Smooth muscle cell (in vitro differentiated cells): ENCODE data around the gene GPR78. TPM values are rescaled to one million over a fixed set of nuclear protein-coding genes. Genes with fewer than 3 reads are reported as not detected.

Experiments used
- DNase-seq: peaks from one replicate; lab custom pipeline; 2025; ENCODE audit not compliant: unreplicated experiment; lab: John Stamatoyannopoulos, UW
- H2AFZ ChIP-seq: fragments of 200-600 bp; sonication (generic); 2 replicates; pipeline ENCODE4 v1.6.0; 2016; ENCODE audit warnings: antibody characterized with exemption, low read depth, mild to moderate bottlenecking
- H3F3A ChIP-seq: fragments of 200-600 bp; sonication (generic); 2 replicates; pipeline ENCODE4 v1.6.0; 2017; ENCODE audit warnings: antibody characterized with exemption, low read depth
- H3K27ac ChIP-seq: fragments of 200-600 bp; sonication (generic); 2 replicates; pipeline ENCODE4 v1.5.1; 2016; ENCODE audit warnings: low read depth, mild to moderate bottlenecking
- H3K27me3 ChIP-seq: fragments of 200-600 bp; sonication (generic); 2 replicates; pipeline ENCODE4 v1.6.1; 2016; ENCODE audit warnings: low read depth, mild to moderate bottlenecking
- H3K36me3 ChIP-seq: fragments of 200-600 bp; sonication (generic); 2 replicates; pipeline ENCODE4 v1.5.1; 2016; ENCODE audit warnings: low read depth
- H3K4me1 ChIP-seq: fragments of 200-600 bp; sonication (generic); 2 replicates; pipeline ENCODE4 v1.5.1; 2016; ENCODE audit warnings: low read depth
- H3K4me2 ChIP-seq: fragments of 200-600 bp; sonication (generic); 2 replicates; pipeline ENCODE4 v1.6.0; 2016; ENCODE audit warnings: mild to moderate bottlenecking
- H3K4me3 ChIP-seq: fragments of 200-600 bp; sonication (generic); 2 replicates; pipeline ENCODE4 v1.5.1; 2016; ENCODE audit warnings: mild to moderate bottlenecking
- H3K79me2 ChIP-seq: fragments of 200-600 bp; sonication (generic); 2 replicates; pipeline ENCODE4 v1.6.0; 2016; ENCODE audit warnings: low read depth, mild to moderate bottlenecking
- H3K9ac ChIP-seq: fragments of 200-600 bp; sonication (generic); 2 replicates; pipeline ENCODE4 v1.6.0; 2016; ENCODE audit warnings: low read depth
- H3K9me3 ChIP-seq: fragments of 200-600 bp; sonication (generic); replicated peaks from 2 replicates; pipeline ENCODE4 v1.5.1; 2016; ENCODE audit warnings: low read depth
- H4K20me1 ChIP-seq: fragments of 200-600 bp; sonication (generic); 2 replicates; pipeline ENCODE4 v1.6.0; 2016; ENCODE audit warnings: low read depth
- CTCF ChIP-seq: fragments of 200-600 bp; sonication (generic); IDR thresholded peaks from 2 replicates; pipeline ENCODE4 v1.5.1; 2017; ENCODE audit warnings: borderline replicate concordance, mild to moderate bottlenecking, antibody characterized with exemption; ENCODE audit not compliant: insufficient read depth, poor library complexity, severe bottlenecking
- WGBS: methylation state at CpG from one replicate; pipeline ENCODE4 v1.1.7; 2016; ENCODE audit warnings: low lambda C conversion rate; 5-methylcytosine and 5-hydroxymethylcytosine counted together
- polyA plus RNA-seq: library from polyadenylated mRNA; unstranded; fragments of >200 nt; fragmentation: Nextera tagmentation; extraction: Ambion mirVana; gene quantifications from 2 replicates; pipeline ENCODE4 v1.2.1, GENCODE V29; 2016
- total RNA-seq: library from RNA; depleted of rRNA; stranded (reverse); fragments of >200 nt; gene quantifications from 2 replicates; pipeline ENCODE4 v1.2.3, GENCODE V29; 2014

GPR78 gene
- total and polyA plus RNA-seq, 2 experiments from 2014 or later, result 0.05 TPM; not detected in 1

GRCh38 chr4:8577046-8577445 is 3.1 kb upstream of the GPR78 start:
- H3K4me1 ChIP-seq, result peaks cover 7% of the 10 kb centered on the region
- no peaks in the 10 kb centered on the region for H3K9me3 ChIP-seq
- 82% methylated on average over 8 of the region's 8 CpGs for WGBS
- H2AFZ ChIP-seq, result no peak overlapping the region
- H3F3A ChIP-seq, result no peaks in the 10 kb centered on the region
- no peak overlapping the region for H3K27ac ChIP-seq
- no peak for TF ChIP-seq CTCF
- no peak overlapping the region for H3K4me2 ChIP-seq
- DNase-seq, result no peak
- no peaks in the 10 kb centered on the region for H3K36me3 ChIP-seq
- peaks cover 43% of the 10 kb centered on the region for H3K27me3 ChIP-seq
- no peak overlapping the region for H3K9ac ChIP-seq
- H3K4me3 ChIP-seq, result no peak overlapping the region
- H3K79me2 ChIP-seq, result no peaks in the 10 kb centered on the region
- no peaks in the 10 kb centered on the region for H4K20me1 ChIP-seq

GRCh38 chr4:8577972-8578371 is 2.2 kb upstream of the GPR78 start:
- no peaks in the 10 kb centered on the region for H3K79me2 ChIP-seq
- 94% methylated on average over 4 of the region's 4 CpGs for WGBS
- no peak overlapping the region for H3K27ac ChIP-seq
- H3K9ac ChIP-seq, result no peak overlapping the region
- no peak for TF ChIP-seq CTCF
- no peak for DNase-seq
- H2AFZ ChIP-seq, result no peak overlapping the region
- H3K36me3 ChIP-seq, result no peaks in the 10 kb centered on the region
- H3F3A ChIP-seq, result no peaks in the 10 kb centered on the region
- H3K27me3 ChIP-seq, result peaks cover 52% of the 10 kb centered on the region
- no peak overlapping the region for H3K4me3 ChIP-seq
- H3K4me1 ChIP-seq, result peaks cover 7% of the 10 kb centered on the region
- no peak overlapping the region for H3K4me2 ChIP-seq
- no peaks in the 10 kb centered on the region for H4K20me1 ChIP-seq
- no peaks in the 10 kb centered on the region for H3K9me3 ChIP-seq

GRCh38 chr4:8578717-8579116 is 1.5 kb upstream of the GPR78 start:
- Histone ChIP-seq H3K9ac (no peak overlapping the region), H3K4me1 (peaks cover 7% of the 10 kb centered on the region), H4K20me1 (no peaks in the 10 kb centered on the region), H3K4me2 (no peak overlapping the region), H2AFZ (no peak overlapping the region), H3K36me3 (no peaks in the 10 kb centered on the region), H3K27me3 (peaks cover 57% of the 10 kb centered on the region), H3F3A (no peaks in the 10 kb centered on the region), H3K4me3 (no peak overlapping the region), H3K9me3 (no peaks in the 10 kb centered on the region), H3K79me2 (no peaks in the 10 kb centered on the region), H3K27ac (no peak overlapping the region)
- no peak for DNase-seq
- no peak for TF ChIP-seq CTCF
- 86% methylated on average over 3 of the region's 3 CpGs for WGBS

- TF ChIP-seq CTCF, result no peak
- Histone ChIP-seq H3K9ac (no peak overlapping the region), H4K20me1 (no peaks in the 10 kb centered on the region), H3K9me3 (no peaks in the 10 kb centered on the region), H3K4me1 (peaks cover 7% of the 10 kb centered on the region), H2AFZ (no peak overlapping the region), H3K36me3 (no peaks in the 10 kb centered on the region), H3K4me2 (no peak overlapping the region), H3F3A (no peaks in the 10 kb centered on the region), H3K27me3 (peaks cover 64% of the 10 kb centered on the region), H3K4me3 (peak overlapping the region; percentile 5), H3K79me2 (no peaks in the 10 kb centered on the region), H3K27ac (no peak overlapping the region)
- DNase-seq, result no peak
- 36% methylated on average over 12 of the region's 12 CpGs for WGBS
Measured at GRCh38 chr4:8579526-8580320, 469 bp upstream of the GPR78 start.
